ENCODE results near the gene ANKRD65.
A peak's percentile ranks its signal among the peaks of the same experiment; 100 is the strongest.
"Not testable (repeated sequence)": the region's sequence is repeated elsewhere in the genome, so short reads cannot be mapped to it uniquely, and the experiment has no call there.

The ANKRD65 gene

DNA sequence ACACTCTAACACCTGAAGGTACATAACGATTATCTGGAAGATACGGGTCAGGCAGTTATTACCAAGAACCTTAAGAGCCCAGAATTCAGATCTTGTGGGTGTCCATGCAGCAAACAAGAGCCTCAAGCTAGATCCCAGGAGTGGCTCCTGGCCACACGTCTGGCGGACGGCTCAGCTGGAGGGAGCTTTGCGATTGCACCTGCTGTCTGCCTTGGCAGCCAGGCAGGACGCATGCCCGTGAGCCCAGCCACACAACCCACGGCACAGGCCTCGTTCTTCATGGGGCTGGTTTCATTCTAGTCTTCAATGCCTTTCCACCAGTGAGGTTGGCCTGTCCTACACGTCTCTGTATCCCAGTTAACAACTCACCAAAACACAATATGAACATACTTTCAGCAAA lies 27.6 kb downstream of the ANKRD65 start:
- DNase-seq (ENCODE audit: low spot score), result no peak

GRCh38 chr1:1393014-1393413 lies 28.1 kb downstream of the ANKRD65 start:
- DNase-seq (ENCODE audit: low spot score), result no peak

DNA sequence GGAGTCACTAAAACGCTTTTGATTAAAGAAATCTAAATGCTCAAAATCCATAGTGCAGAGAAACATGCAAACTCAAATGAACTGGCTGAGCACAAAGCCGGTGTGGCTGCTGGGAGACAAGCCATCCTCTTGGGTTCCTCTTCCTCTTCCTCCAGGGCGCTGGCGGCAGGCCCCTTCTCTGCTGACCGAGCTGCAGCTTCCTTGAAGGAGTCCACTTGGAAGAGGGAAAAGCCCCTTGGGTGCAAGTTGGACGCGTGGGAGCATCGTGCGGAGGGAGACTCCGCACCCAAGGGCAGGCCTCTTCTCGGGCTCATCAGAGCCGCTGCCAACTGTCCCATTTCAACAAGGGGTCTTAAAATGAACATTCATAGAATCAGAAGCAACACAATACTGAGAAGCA lies 29.9 kb downstream of the ANKRD65 start:
- no peak for DNase-seq (ENCODE audit: low spot score)

DNA sequence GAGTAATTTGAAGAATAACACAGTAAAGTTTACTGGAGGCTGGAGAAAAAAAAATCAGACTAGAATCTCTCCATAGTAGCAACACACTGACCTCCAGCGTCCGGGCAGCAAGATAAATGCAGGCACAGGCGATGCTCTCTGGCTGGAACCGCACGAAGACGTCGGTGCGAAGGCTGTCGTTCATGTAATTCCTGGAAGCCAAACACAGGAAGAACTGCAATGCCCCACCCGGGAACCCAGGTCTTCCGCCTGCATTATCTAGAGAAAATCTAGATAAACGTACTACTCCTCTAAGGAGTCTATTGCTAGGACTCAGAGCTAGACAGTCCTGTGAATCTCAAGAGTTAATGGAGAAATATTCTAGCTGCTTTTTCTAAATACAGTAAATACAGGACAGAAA lies 30.4 kb downstream of the ANKRD65 start:
- DNase-seq (ENCODE audit: low spot score), result no peak

- no peak for DNase-seq (ENCODE audit: low spot score)
These were observed 33.0 kb downstream of the ANKRD65 start for GRCh38 chr1:1388078-1388472.

GRCh38 chr1:1387098-1388077 lies 33.7 kb downstream of the ANKRD65 start:
- no peak for DNase-seq (ENCODE audit: low spot score)

DNA sequence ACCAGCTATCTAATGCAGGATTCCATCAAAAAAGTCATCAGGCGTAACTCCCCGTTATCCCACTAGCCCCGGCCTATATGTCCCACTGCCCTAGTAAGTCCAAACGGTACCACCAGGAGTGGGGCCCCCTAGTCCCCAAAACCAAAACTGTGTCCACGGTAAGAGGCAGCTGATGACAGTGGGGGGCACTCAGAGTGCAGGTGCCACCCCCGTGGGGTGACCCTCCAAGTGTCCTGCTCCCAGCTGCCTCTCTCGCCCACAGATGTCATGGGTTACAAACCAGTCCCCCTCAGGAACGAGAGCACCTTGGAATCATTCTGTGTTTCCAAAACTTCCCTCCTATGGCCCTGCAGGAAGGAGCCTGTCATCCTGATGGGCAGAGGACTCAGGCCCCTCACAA lies 35.1 kb downstream of the ANKRD65 start:
- no peak for DNase-seq (ENCODE audit: low spot score)

GRCh38 chr1:1385339-1385738 lies 35.7 kb downstream of the ANKRD65 start:
- not testable (repeated sequence) for DNase-seq (ENCODE audit: low spot score)

DNA sequence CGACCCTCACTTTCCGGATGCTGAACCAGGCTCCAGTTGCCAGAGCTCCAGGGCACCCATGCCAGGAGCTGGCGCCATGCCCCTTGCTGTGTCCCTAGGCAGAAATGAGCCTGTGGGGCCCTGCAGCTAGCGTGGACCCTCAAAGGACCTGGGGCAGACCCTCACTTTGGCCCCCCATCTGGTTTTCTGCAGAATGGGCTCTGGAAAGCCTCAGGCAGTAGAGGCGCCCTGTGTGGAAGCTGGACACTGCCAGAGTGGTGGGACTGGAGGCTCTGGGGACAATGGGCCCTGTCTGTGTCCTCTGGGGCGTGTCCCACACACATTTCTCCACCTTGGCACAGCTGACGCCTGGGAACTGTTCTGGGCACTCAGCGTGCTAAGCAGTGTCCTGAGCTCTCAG lies 39.8 kb downstream of the ANKRD65 start:
- no peak for DNase-seq (ENCODE audit: low spot score)

DNA sequence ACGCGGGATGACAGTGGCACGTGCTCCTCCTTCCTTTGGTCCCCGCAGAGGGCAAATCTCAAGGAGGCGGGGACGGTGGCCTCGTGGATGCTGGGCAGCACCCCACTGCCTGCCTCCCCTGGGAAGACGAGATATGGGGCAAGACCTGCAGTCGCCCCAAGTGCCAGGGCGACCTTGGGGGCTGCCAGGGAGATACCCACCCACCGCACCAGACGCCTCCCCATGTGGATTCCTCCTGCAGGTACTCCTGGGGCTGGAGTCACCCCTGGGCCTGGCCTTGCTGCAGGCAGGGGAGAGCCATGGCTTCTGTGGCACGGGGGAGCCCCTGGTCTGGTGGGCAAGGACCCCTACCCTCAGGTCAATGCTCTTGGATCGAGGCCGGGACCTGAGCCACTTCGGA lies 40.2 kb downstream of the ANKRD65 start:
- no peak for DNase-seq (ENCODE audit: low spot score)

DNA sequence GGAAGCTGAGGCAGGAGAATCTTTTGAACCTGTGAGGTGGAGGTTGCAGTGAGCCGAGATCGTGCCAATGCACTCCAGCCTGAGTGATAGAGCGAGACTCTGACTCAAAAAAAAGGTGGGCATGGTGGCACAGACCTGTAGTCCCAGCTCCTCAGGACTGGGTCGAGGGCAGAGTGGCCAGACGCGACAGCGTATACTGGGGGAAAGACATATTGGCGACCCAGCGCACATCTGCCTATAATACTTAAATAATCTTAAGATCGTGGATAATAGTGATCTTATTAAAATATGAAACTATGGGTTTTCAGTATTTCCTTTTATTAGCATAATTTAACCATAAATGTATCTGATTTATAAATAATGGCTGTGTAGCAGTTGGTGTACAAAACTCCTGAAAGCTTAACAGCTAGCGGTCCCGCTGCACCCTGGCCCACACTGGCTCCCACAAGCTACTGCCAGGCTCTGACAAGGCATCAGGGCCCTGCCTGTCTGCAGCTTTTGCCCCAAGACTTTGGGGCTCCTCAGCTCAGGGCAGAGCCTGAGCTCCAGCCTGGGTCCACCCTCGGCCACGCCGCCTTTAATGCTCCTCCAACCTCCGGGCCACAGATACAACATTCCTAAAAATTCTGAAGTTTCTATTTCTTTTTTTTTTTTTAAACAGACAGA lies 43.4 kb downstream of the ANKRD65 start:
- DNase-seq (ENCODE audit: low spot score), result no peak

DNA sequence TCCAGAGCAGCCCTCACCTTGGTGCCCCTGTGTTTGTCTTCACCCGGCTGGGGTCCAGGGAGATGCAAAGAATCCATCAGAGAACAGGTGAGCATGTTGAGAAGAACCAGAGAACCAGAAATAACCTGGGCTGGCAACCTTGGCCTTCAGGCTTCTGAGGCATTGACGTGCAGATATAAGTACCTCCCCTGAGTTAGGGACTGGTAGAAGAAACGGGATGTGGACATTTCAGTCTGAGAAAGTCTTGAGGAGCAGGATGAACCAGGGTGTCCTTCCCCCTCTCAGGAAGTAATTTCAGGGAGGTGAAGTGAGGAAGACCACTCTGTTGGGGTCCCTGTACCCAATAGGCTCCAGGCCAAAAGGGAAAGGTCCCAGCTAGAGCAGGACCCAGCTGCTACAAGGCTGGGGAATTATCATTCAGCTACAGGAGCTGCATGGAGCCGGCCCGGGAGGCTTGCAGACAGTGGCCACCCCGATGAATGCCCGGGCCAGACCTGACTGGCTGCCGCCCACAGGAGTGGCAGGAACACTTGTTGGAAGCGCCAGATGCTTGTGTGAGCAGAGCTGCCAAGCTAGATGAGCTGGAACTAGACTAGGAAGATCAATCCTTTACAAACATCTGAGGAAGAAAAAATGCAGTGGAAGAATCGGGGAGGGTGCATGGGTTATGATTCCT lies 44.4 kb downstream of the ANKRD65 start:
- DNase-seq (ENCODE audit: low spot score), result no peak

DNA sequence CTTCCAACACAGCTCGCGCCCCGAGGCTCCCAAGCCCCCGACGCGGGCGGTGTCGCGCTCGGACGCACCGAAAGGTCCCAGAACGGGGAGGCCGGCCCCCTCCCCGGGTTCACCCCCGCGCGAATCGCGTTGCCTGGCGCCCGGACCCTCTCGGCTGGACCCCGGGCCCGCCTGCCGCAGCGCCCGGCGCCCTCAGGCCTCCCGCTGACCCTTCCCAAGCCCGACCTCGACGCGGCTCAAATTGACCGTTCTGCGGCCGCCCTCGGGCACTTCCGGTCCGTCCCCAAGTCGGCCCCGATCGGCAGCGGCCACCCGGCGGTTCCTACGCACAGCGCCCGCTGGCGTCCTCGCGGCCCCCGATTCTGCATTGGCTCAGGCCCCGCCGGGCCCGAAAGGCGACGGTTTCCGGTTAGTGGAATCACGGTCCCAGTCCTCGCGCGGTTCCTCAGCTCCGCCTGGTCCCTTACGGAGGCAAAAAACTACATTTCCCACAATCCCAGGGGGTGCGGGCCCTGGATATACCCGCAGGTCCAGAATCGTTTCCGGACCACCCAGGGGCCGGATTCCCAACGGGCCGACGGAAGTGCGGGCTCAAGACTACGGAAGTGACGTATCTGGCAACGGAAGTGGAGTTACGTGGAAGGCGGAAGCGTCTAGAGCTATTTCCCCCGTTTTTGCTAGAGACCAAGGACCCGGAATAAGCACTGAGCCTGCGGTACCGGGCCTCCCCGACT lies 46.0 kb downstream of the ANKRD65 start, which contains the start of gene AURKAIP1:
TSS of gene AURKAIP1 (minus strand) at position 279 of the 734 bp plus-strand sequence. CDS start 451 bp downstream, outside the sequence.
- DNase-seq (ENCODE audit: low spot score), result peak; percentile 99

GRCh38 chr1:1374589-1374928 lies 46.5 kb downstream of the ANKRD65 start:
- no peak for DNase-seq (ENCODE audit: low spot score)

DNA sequence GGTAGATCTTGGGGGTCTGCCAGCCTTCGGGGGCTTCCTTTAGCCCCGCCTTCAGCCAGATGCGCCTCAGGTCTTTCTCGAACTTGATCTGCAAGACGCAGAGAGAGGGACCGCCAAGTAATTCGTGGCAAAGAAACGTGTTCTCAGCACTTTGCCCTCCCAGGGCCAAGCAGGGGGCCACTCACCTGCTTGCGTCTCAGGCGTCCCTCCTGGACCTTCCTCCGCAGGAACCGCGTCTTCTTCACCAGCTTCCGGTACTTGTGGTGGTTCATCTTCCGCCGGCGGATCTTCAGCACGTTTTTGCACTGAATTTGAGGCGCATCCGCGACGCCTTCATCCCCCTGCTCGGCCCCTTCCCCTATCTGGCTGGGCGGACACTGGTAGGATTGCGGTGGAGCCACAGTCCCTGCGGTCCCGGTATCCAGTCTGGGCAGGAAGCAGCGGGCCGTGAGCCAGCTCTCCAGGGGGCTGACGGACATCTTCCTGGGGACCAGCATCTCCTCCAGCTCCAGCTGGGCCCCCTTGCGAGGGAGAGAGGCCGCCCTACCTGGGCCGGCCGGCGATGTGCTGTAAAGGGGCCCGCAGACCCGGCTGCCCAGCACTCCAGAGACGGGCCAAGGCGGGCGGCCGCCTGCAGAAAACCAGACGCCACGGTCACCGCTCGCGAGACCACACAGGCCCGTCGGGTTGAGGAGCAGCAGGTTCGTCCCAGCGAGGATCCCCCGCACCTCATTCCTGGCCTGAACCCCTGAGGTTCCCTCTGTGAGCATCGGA lies 47.1 kb downstream of the ANKRD65 start:
- DNase-seq (ENCODE audit: low spot score), result no peak

- no peak for DNase-seq (ENCODE audit: low spot score)
These were observed 47.8 kb downstream of the ANKRD65 start for GRCh38 chr1:1373051-1373814.

GRCh38 chr1:1371746-1372711 lies 49.0 kb downstream of the ANKRD65 start:
- peak; percentile 57 for DNase-seq (ENCODE audit: low spot score)

- no peak for DNase-seq (ENCODE audit: low spot score)
These were observed 49.7 kb downstream of the ANKRD65 start for GRCh38 chr1:1371364-1371745.

DNA sequence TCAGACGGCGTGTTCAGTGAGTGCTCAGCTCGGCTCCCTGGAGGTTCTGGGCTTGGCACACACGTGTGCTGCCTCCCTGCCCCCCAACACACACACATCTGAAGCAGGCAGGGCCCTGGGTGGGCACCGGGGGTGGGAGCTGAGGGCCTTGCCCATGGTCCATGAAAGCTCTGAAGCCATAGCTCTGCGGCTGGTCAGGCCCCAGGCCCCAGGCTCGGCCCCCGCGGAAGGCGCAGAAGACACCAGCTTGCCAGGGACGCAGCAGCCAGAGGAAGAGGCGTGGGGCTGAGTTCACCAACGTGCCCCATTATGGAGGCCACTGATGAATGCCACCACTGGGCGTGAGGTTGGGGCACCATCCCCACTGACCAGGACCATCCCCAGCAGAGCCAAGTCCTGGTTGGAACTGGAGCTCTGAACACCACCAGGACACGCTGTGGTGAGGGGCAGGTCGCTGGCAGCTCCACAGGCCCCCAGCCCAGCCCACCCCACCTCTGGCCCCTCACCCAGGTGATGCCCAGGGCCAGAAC lies 50.2 kb downstream of the ANKRD65 start:
- no peak for DNase-seq (ENCODE audit: low spot score)

Measured in SW480 (cell line).